Activated naive CD4-positive, alpha-beta T cell treated with anti-CD3 and anti-CD28 coated beads, Interleukin-2, amount 50 U/mL, for 24 hours (primary cell): Measurements from ENCODE around the gene MTNR1B.

ENCODE experiments used
- H3K27ac Mint-ChIP-seq: one replicate; pipeline ENCODE4 v1.8.0; 2021; ENCODE audit warnings: mild to moderate bottlenecking, mixed read lengths
- H3K27me3 Mint-ChIP-seq: one replicate; pipeline ENCODE4 v1.8.0; 2021; ENCODE audit warnings: mixed read lengths
- H3K36me3 Mint-ChIP-seq: one replicate; pipeline ENCODE4 v1.8.0; 2021; ENCODE audit warnings: mixed read lengths
- H3K4me1 Mint-ChIP-seq: one replicate; pipeline ENCODE4 v1.8.0; 2021; ENCODE audit warnings: mixed read lengths
- H3K4me3 Mint-ChIP-seq: one replicate; pipeline ENCODE4 v1.8.0; 2021; ENCODE audit warnings: mild to moderate bottlenecking, mixed read lengths
- H3K9me3 Mint-ChIP-seq: one replicate; pipeline ENCODE4 v1.8.0; 2021; ENCODE audit warnings: mixed read lengths

Gene MTNR1B

GRCh38 chr11:93005239-93005638 lies 35.8 kb downstream of the MTNR1B start:
- H3K9me3 Mint-ChIP-seq = no peaks in the 10 kb centered on the region
- H3K36me3 Mint-ChIP-seq = no peaks in the 10 kb centered on the region
- peaks cover 4% of the 10 kb centered on the region for H3K27me3 Mint-ChIP-seq
- H3K27ac Mint-ChIP-seq = no peak overlapping the region
- no peak overlapping the region for H3K4me3 Mint-ChIP-seq
- no peaks in the 10 kb centered on the region for H3K4me1 Mint-ChIP-seq

GRCh38 chr11:93013646-93014045 lies 44.2 kb downstream of the MTNR1B start:
- Mint-ChIP-seq H3K27ac (no peak overlapping the region), H3K4me3 (no peak overlapping the region), H3K4me1 (no peaks in the 10 kb centered on the region), H3K36me3 (no peaks in the 10 kb centered on the region), H3K27me3 (no peaks in the 10 kb centered on the region), H3K9me3 (no peaks in the 10 kb centered on the region)

GRCh38 chr11:93016595-93016994 lies 47.1 kb downstream of the MTNR1B start:
- peaks cover 4% of the 10 kb centered on the region for H3K27me3 Mint-ChIP-seq
- no peaks in the 10 kb centered on the region for H3K36me3 Mint-ChIP-seq
- H3K4me3 Mint-ChIP-seq = no peak overlapping the region
- no peaks in the 10 kb centered on the region for H3K4me1 Mint-ChIP-seq
- H3K9me3 Mint-ChIP-seq = no peaks in the 10 kb centered on the region
- H3K27ac Mint-ChIP-seq = no peak overlapping the region

- H3K36me3 Mint-ChIP-seq = no peaks in the 10 kb centered on the region
- H3K4me1 Mint-ChIP-seq = no peaks in the 10 kb centered on the region
- no peak overlapping the region for H3K4me3 Mint-ChIP-seq
- H3K27me3 Mint-ChIP-seq = peaks cover 4% of the 10 kb centered on the region
- no peaks in the 10 kb centered on the region for H3K9me3 Mint-ChIP-seq
- no peak overlapping the region for H3K27ac Mint-ChIP-seq
Observed at GRCh38 chr11:93017821-93018690, 48.6 kb downstream of the MTNR1B start.

- no peaks in the 10 kb centered on the region for H3K9me3 Mint-ChIP-seq
- no peak overlapping the region for H3K4me3 Mint-ChIP-seq
- H3K36me3 Mint-ChIP-seq = no peaks in the 10 kb centered on the region
- H3K27me3 Mint-ChIP-seq = peaks cover 4% of the 10 kb centered on the region
- no peak overlapping the region for H3K27ac Mint-ChIP-seq
- no peaks in the 10 kb centered on the region for H3K4me1 Mint-ChIP-seq
Observed at GRCh38 chr11:93020248-93021046, 51.0 kb downstream of the MTNR1B start.

- Mint-ChIP-seq H3K27ac (no peak overlapping the region), H3K9me3 (no peaks in the 10 kb centered on the region), H3K4me1 (no peaks in the 10 kb centered on the region), H3K4me3 (no peak overlapping the region), H3K27me3 (peaks cover 5% of the 10 kb centered on the region), H3K36me3 (no peaks in the 10 kb centered on the region)
Observed at GRCh38 chr11:93024369-93024768, 54.9 kb downstream of the MTNR1B start.

GRCh38 chr11:93025558-93026255 lies 56.3 kb downstream of the MTNR1B start:
- Mint-ChIP-seq H3K4me1 (no peaks in the 10 kb centered on the region), H3K4me3 (no peak overlapping the region), H3K27ac (no peak overlapping the region), H3K36me3 (no peaks in the 10 kb centered on the region), H3K27me3 (peaks cover 5% of the 10 kb centered on the region), H3K9me3 (no peaks in the 10 kb centered on the region)

- Mint-ChIP-seq H3K9me3 (no peaks in the 10 kb centered on the region), H3K4me3 (no peak overlapping the region), H3K4me1 (no peaks in the 10 kb centered on the region), H3K36me3 (no peaks in the 10 kb centered on the region), H3K27ac (no peak overlapping the region), H3K27me3 (peaks cover 3% of the 10 kb centered on the region)
Observed at GRCh38 chr11:93028960-93029522, 59.6 kb downstream of the MTNR1B start.

GRCh38 chr11:93031386-93031785 lies 61.9 kb downstream of the MTNR1B start:
- H3K4me1 Mint-ChIP-seq = no peaks in the 10 kb centered on the region
- H3K4me3 Mint-ChIP-seq = no peak overlapping the region
- H3K9me3 Mint-ChIP-seq = no peaks in the 10 kb centered on the region
- no peak overlapping the region for H3K27ac Mint-ChIP-seq
- H3K36me3 Mint-ChIP-seq = no peaks in the 10 kb centered on the region
- H3K27me3 Mint-ChIP-seq = peaks cover 3% of the 10 kb centered on the region
